Panc1 (cell line): ENCODE results near the gene GAP43.

ENCODE experiments used
- CTCF ChIP-seq: fragments of 450-650 bp; IDR thresholded peaks from 2 replicates; pipeline ENCODE4 v1.5.1; 2017; ENCODE audit warnings: mild to moderate bottlenecking
- TCF7L2 ChIP-seq: IDR thresholded peaks from 2 replicates; pipeline ENCODE4 v1.6.1; 2011; ENCODE audit warnings: mild to moderate bottlenecking, low read depth, low read length, inconsistent platforms
- TF ChIP-seq, protein P1 (sequence below), 2 experiments: IDR thresholded peaks; 2 replicates each; pipeline ENCODE4 v1.6.1; 2011 to 2012; ENCODE audit warnings: low read depth in 2 of 2, control low read depth in 1 of 2, low read length in 1 of 2, mild to moderate bottlenecking in 1 of 2, moderate library complexity in 1 of 2; ENCODE audit not compliant: insufficient read depth in 1 of 2

DNA sequence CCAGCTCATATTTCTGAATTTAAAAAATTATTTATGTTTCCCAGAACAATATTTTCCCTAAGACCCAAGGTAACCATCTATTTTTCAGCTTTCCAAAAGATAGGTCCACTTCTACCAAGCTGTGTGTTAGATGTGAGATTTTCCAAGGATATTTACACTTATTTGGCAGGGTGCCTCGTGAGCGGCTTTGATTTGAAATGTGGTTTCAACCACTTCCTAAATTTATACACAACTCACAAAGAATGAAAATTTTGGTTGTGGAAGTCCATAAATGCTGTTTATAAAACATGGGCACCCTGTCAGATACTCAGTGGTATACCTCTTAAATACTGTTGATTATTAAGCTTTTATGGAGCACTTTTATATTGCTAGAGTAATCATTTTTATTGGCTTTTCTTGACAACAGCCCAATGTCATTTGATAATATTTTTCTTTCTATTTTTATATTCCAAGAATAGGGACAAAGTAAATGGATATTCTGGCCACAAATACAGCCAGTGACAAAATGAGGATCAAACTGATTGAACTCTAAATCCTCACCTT is 57.6 kb downstream of the GAP43 start:
- TF ChIP-seq CTCF (no peak), TCF7L2 (no peak)
- TF ChIP-seq, protein P1, sequence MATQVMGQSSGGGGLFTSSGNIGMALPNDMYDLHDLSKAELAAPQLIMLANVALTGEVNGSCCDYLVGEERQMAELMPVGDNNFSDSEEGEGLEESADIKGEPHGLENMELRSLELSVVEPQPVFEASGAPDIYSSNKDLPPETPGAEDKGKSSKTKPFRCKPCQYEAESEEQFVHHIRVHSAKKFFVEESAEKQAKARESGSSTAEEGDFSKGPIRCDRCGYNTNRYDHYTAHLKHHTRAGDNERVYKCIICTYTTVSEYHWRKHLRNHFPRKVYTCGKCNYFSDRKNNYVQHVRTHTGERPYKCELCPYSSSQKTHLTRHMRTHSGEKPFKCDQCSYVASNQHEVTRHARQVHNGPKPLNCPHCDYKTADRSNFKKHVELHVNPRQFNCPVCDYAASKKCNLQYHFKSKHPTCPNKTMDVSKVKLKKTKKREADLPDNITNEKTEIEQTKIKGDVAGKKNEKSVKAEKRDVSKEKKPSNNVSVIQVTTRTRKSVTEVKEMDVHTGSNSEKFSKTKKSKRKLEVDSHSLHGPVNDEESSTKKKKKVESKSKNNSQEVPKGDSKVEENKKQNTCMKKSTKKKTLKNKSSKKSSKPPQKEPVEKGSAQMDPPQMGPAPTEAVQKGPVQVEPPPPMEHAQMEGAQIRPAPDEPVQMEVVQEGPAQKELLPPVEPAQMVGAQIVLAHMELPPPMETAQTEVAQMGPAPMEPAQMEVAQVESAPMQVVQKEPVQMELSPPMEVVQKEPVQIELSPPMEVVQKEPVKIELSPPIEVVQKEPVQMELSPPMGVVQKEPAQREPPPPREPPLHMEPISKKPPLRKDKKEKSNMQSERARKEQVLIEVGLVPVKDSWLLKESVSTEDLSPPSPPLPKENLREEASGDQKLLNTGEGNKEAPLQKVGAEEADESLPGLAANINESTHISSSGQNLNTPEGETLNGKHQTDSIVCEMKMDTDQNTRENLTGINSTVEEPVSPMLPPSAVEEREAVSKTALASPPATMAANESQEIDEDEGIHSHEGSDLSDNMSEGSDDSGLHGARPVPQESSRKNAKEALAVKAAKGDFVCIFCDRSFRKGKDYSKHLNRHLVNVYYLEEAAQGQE (IDR thresholded peaks at IDR 0.05; ENCODE audit: insufficient read depth in 1 of 2, low read depth in 2 of 2, low read length in 1 of 2) = no peak
